CD8-positive, alpha-beta memory T cell (primary cell): ENCODE data around the gene IVD. TPM values are rescaled to one million over a fixed set of nuclear protein-coding genes. Genes with fewer than 3 reads are reported as not detected.

ENCODE experiments used
- CTCF ChIA-PET: fragments of 350-600 bp; sonication (Branson Sonifier 250); formaldehyde crosslinking; loops from one replicate; lab custom pipeline; 2021; ENCODE audit warnings: antibody characterized with exemption; lab: Charles Lee
- POLR2A ChIA-PET: fragments of 350-600 bp; sonication (Branson Sonifier 250); formaldehyde crosslinking; loops from one replicate; lab custom pipeline; 2021; ENCODE audit warnings: antibody characterized with exemption; lab: Charles Lee
- DNase-seq, 5 donors: peaks; one replicate each; pipeline versions ENCODE4 v3.0.0 to v3.0.0-alpha.2; 2020 to 2022; ENCODE audit warnings: mixed read lengths in 1 of 5
- H3K27ac ChIP-seq: one replicate; pipeline ENCODE4 v1.7.0; 2013; ENCODE audit warnings: low read depth, mild to moderate bottlenecking, low read length, moderate library complexity
- H3K27me3 ChIP-seq: 2 replicates; pipeline ENCODE4 v1.7.0; 2013; ENCODE audit warnings: low read length, mild to moderate bottlenecking; ENCODE audit not compliant: insufficient read depth, poor library complexity, severe bottlenecking
- H3K36me3 ChIP-seq: 2 replicates; pipeline ENCODE4 v1.7.0; 2013; ENCODE audit warnings: mild to moderate bottlenecking, low read length, moderate library complexity; ENCODE audit not compliant: insufficient read depth
- H3K4me1 ChIP-seq: 2 replicates; pipeline ENCODE4 v1.7.0; 2013; ENCODE audit warnings: mild to moderate bottlenecking, low read length, moderate library complexity; ENCODE audit not compliant: insufficient read depth
- H3K4me3 ChIP-seq: 2 replicates; pipeline ENCODE4 v1.7.0; 2013; ENCODE audit warnings: mild to moderate bottlenecking, low read length
- H3K9me3 ChIP-seq: 2 replicates; pipeline ENCODE4 v1.7.0; 2013; ENCODE audit warnings: mild to moderate bottlenecking, low read length
- H3K27ac Mint-ChIP-seq, 8 donors: one replicate each; pipeline ENCODE4 v1.8.0; 2020 to 2021; ENCODE audit warnings: mixed read lengths in 8 of 8, mild to moderate bottlenecking in 6 of 8, inconsistent platforms in 3 of 8, moderate library complexity in 3 of 8
- H3K27me3 Mint-ChIP-seq, 2 donors: one replicate each; pipeline ENCODE4 v1.8.0; 2020 to 2021; ENCODE audit warnings: mixed read lengths in 2 of 2, mild to moderate bottlenecking in 1 of 2, moderate library complexity in 1 of 2
- H3K36me3 Mint-ChIP-seq, 3 donors: one replicate each; pipeline ENCODE4 v1.8.0; 2020 to 2021; ENCODE audit warnings: mixed read lengths in 3 of 3, inconsistent platforms in 1 of 3, mild to moderate bottlenecking in 1 of 3
- H3K4me1 Mint-ChIP-seq, 3 donors: one replicate each; pipeline ENCODE4 v1.8.0; 2020 to 2021; ENCODE audit warnings: mixed read lengths in 3 of 3, inconsistent platforms in 1 of 3, mild to moderate bottlenecking in 1 of 3
- H3K4me3 Mint-ChIP-seq, 7 donors: one replicate each; pipeline ENCODE4 v1.8.0; 2020 to 2021; ENCODE audit warnings: mixed read lengths in 7 of 7, mild to moderate bottlenecking in 6 of 7, moderate library complexity in 4 of 7, inconsistent platforms in 2 of 7
- H3K9me3 Mint-ChIP-seq, 5 donors: one replicate each; pipeline ENCODE4 v1.8.0; 2020 to 2022; ENCODE audit warnings: mixed read lengths in 5 of 5, mild to moderate bottlenecking in 3 of 5, moderate library complexity in 2 of 5, inconsistent platforms in 1 of 5
- polyA plus RNA-seq: library from polyadenylated mRNA; unstranded; fragments of 300-500 nt; fragmentation: Illumina TruSeq; gene quantifications from one replicate; pipeline ENCODE4 v1.2.3, GENCODE V29; 2021
- total RNA-seq, 2 experiments: library from RNA; stranded (reverse); gene quantifications; one replicate each; pipeline ENCODE4 v1.2.3, GENCODE V29; 2021

Gene IVD
- total and polyA plus RNA-seq, 3 experiments from 2014 or later: 56.0 to 80.1 (median 68.5) TPM

DNA sequence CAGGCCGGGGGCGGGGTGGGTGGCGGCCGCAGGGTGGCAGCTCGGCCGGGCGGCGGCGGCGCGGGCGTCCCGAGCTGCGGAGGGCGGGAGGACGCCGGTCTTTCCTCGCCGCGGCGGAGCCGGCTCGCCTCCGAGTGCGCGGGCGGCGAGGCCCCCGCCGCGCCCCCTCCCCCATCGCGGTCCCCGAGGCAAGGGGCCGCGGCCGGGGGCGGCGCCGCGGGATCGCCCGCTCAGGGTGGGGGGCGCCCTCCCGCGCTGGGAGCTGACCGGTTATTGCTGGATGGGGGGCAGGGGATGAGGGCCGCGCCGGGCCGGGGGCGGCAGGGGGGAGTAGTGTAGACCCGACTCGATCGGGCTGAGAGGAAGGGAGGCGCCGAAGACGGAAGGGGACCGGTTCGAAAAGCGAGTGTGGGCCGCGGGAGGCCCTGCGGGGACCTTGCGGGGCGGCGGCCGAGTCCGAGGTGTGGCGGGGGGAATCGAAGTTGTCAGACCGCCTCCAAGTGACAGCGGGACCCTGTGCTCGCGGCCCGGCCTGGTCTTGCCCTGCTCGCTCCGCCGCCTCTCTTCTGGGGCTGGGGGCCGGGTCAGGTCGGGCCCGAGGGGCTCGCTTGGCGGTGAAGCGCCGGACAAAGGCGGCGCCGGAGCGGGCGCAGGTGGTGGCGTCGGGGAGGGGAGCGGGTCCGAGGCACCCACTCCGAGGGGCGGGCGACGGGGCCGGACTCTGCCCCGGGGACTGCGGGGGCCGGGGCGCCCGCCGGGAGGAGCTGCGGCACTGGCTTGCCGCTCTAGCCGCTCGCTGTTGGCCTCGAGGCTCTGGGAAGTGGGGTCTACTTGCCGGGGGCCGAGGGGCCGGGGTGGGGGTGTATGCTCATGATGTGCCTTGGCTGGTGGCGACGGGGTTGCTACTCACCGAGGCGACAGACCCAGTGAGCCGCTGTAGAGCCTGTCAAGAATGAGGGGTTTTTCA lies 36.3 kb downstream of the IVD start:
- Histone ChIP-seq H3K27ac (peak overlapping the region; percentile 38), H3K9me3 (no peaks in the 10 kb centered on the region), H3K4me1 (peaks cover 61% of the 10 kb centered on the region), H3K4me3 (peak overlapping the region; percentile 35), H3K27me3 (peaks cover 2% of the 10 kb centered on the region), H3K36me3 (no peaks in the 10 kb centered on the region)
- H3K36me3 Mint-ChIP-seq: peaks cover 0 to 9% (median 0%) of the 10 kb centered on the region in 3 donors
- CTCF ChIA-PET: interaction anchor here (0.8 to 2.3 kb wide), 15 partner anchors 9 to 134 kb away, joined by 3 to 16 read pairs (median 3); partner anchors contain the start of genes IVD and PLCB2
- H3K27ac Mint-ChIP-seq: peak overlapping the region in 7 of 8 donors; percentile 65 to 92 (median 89)
- POLR2A ChIA-PET: interaction anchor here (0.7 to 5.2 kb wide), 4 partner anchors 11 to 117 kb away, joined by 3 to 41 read pairs (median 4); partner anchors contain the start of gene CHST14
- peaks cover 51 to 72% (median 57%) of the 10 kb centered on the region in 3 donors for H3K4me1 Mint-ChIP-seq
- H3K27me3 Mint-ChIP-seq: peaks cover 11 to 15% of the 10 kb centered on the region in 2 donors
- H3K4me3 Mint-ChIP-seq: peak overlapping the region; percentile 89 to 96 (median 93)
- DNase-seq: peak in 2 of 5 donors; percentile 28 to 57
- peaks cover 0 to 3% (median 0%) of the 10 kb centered on the region in 5 donors for H3K9me3 Mint-ChIP-seq

DNA sequence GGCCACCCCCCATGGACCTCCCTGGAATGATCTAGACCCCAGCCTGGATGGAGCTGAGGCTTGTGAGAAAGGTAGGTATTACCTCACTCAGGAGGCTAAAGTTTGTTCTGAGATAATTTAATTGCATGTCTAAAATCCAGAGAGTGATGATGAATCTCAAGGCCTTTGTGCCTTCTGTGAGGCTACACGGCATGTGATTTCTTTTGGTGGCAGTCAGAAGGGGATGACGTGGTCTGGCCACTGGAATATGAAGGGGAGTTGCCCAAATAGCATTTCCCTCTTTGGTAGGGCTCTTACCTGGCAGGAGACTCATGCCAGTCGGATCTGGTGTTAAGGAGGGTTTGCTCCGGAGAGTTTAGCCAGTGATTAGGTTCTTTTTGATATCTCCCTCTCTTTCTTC lies 37.7 kb downstream of the IVD start:
- Histone ChIP-seq H3K27me3 (no peaks in the 10 kb centered on the region), H3K27ac (no peak overlapping the region), H3K4me1 (peaks cover 54% of the 10 kb centered on the region), H3K4me3 (peak overlapping the region; percentile 35), H3K36me3 (no peaks in the 10 kb centered on the region), H3K9me3 (no peaks in the 10 kb centered on the region)
- Mint-ChIP-seq H3K9me3 (peaks cover 0 to 3% (median 0%) of the 10 kb centered on the region in 5 donors), H3K27ac (peak overlapping the region in 7 of 8 donors; percentile 7 to 90 (median 79)), H3K36me3 (peaks cover 0 to 13% (median 0%) of the 10 kb centered on the region in 3 donors), H3K4me3 (peak overlapping the region; percentile 89 to 96 (median 93)), H3K4me1 (peaks cover 53 to 68% (median 54%) of the 10 kb centered on the region in 3 donors), H3K27me3 (peaks cover 6% of the 10 kb centered on the region in 2 donors)
- CTCF ChIA-PET: interaction anchor here (1.2 to 1.7 kb wide), 4 partner anchors 8 to 136 kb away, joined by 3 to 8 read pairs (median 4); partner anchors contain the start of gene PLCB2
- DNase-seq: no peak
- POLR2A ChIA-PET: interaction anchor here (1.1 to 5.2 kb wide), 2 partner anchors 9 to 27 kb away, joined by 5 to 41 read pairs; partner anchors contain the start of gene CHST14

DNA sequence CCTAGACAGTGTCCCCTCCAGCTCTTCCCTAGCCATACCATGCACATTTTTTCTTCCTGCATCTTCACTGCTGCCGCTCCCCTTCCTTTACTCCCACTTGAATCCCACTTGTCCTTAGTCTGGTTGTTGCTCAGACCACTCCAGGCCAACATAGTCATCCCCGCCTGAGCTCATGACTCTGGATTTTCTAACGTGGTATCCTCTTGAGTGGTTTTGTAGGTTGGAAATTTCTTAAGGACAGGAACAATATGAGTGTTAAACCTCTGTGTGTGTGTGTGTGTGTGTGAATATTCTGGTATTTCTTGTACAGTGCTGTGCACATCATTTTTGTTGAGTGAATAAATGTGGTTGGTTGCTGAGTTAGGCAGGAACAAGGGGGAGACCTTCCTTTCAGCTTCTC lies 38.3 kb downstream of the IVD start:
- Histone ChIP-seq H3K27me3 (no peaks in the 10 kb centered on the region), H3K9me3 (no peaks in the 10 kb centered on the region), H3K27ac (no peak overlapping the region), H3K36me3 (no peaks in the 10 kb centered on the region), H3K4me1 (peaks cover 58% of the 10 kb centered on the region), H3K4me3 (no peak overlapping the region)
- Mint-ChIP-seq H3K9me3 (peaks cover 0 to 3% (median 0%) of the 10 kb centered on the region in 5 donors), H3K36me3 (peaks cover 0 to 14% (median 0%) of the 10 kb centered on the region in 3 donors), H3K27ac (peak overlapping the region in 7 of 8 donors; percentile 7 to 90 (median 58)), H3K4me1 (peaks cover 52 to 65% (median 55%) of the 10 kb centered on the region in 3 donors), H3K27me3 (peaks cover 0 to 6% of the 10 kb centered on the region in 2 donors), H3K4me3 (peak overlapping the region; percentile 89 to 96 (median 93))
- POLR2A ChIA-PET: interaction anchor here (1.1 to 5.2 kb wide), 2 partner anchors 9 to 27 kb away, joined by 5 to 41 read pairs; partner anchors contain the start of gene CHST14
- no peak for DNase-seq
- CTCF ChIA-PET: interaction anchor here (0.6 to 1.7 kb wide), 2 partner anchors 8 to 22 kb away, joined by 3 to 6 read pairs; no protein-coding TSS in a partner anchor

DNA sequence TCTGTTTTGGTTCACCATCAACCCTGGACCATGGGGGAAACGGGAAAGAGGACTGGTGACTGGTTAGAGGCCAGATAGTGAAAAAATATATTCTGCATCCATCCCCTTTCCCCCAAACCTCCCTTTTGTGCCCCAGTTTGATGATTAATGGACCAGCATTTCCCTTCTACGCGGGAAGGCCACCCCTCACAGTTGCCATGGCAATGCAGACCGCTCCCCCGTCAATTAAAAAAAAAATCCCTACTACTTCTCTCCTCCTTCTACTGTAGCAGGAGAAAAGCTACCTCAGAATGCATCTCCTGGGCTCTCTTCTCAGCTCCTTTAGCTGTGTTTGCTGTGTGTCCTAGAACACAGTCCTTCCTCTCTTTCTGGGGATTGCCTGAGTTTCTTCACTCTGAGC lies 39.1 kb downstream of the IVD start:
- DNase-seq: no peak
- H3K4me1 Mint-ChIP-seq: peaks cover 56 to 68% (median 60%) of the 10 kb centered on the region in 3 donors
- peak overlapping the region in 4 of 7 donors; percentile 4 to 55 (median 28) for H3K4me3 Mint-ChIP-seq
- H3K4me3 ChIP-seq: no peak overlapping the region
- no peaks in the 10 kb centered on the region for H3K36me3 ChIP-seq
- no peaks in the 10 kb centered on the region for H3K27me3 ChIP-seq
- H3K9me3 Mint-ChIP-seq: peaks cover 0 to 3% (median 0%) of the 10 kb centered on the region in 5 donors
- H3K27me3 Mint-ChIP-seq: peaks cover 0 to 3% of the 10 kb centered on the region in 2 donors
- peak overlapping the region in 4 of 8 donors; percentile 10 to 82 (median 34) for H3K27ac Mint-ChIP-seq
- CTCF ChIA-PET: no interaction called here
- no peak overlapping the region for H3K27ac ChIP-seq
- POLR2A ChIA-PET: interaction anchor here (0.6 kb wide), 1 partner anchor 449 kb away, joined by 3 read pairs; no protein-coding TSS in a partner anchor
- peaks cover 0 to 17% (median 0%) of the 10 kb centered on the region in 3 donors for H3K36me3 Mint-ChIP-seq
- H3K9me3 ChIP-seq: no peaks in the 10 kb centered on the region
- peaks cover 63% of the 10 kb centered on the region for H3K4me1 ChIP-seq

DNA sequence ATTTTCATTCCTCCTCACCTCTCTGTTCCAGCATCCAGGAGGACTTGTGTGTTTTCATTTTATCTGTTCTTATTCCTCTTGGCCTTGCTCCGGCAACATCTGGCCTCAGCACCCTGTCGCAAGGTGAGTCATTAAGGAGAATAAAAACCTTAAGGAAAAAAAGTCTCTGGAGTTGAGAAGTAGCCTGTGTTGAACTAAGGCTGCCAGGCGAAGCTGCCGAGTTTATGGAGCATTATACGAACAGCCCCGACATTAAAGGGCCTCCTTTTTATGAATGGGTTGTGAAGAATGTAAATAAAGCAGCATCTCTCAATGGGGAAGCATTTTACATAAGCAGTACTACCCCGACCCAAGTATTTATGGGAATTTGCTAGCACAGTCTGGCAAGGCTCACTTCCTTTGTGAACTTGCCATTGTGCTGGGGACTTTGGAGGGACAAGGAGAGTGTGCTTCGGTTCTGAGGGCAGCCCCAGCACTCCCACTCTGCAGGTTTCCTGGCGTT lies 39.9 kb downstream of the IVD start:
- H3K4me1 Mint-ChIP-seq: peaks cover 59 to 70% (median 61%) of the 10 kb centered on the region in 3 donors
- Histone ChIP-seq H3K4me1 (peaks cover 62% of the 10 kb centered on the region), H3K36me3 (no peaks in the 10 kb centered on the region), H3K9me3 (no peaks in the 10 kb centered on the region), H3K27ac (no peak overlapping the region), H3K27me3 (no peaks in the 10 kb centered on the region), H3K4me3 (no peak overlapping the region)
- ChIA-PET POLR2A (interaction anchor here (0.5 kb wide), 1 partner anchor 35 kb away, joined by 3 read pairs; no protein-coding TSS in a partner anchor), CTCF (no interaction called here)
- DNase-seq: no peak
- H3K36me3 Mint-ChIP-seq: peaks cover 0 to 15% (median 0%) of the 10 kb centered on the region in 3 donors
- peak overlapping the region in 3 of 8 donors; percentile 10 to 47 (median 14) for H3K27ac Mint-ChIP-seq
- peak overlapping the region in 2 of 7 donors; percentile 23 to 32 for H3K4me3 Mint-ChIP-seq
- H3K9me3 Mint-ChIP-seq: no peaks in the 10 kb centered on the region
- no peaks in the 10 kb centered on the region for H3K27me3 Mint-ChIP-seq

DNA sequence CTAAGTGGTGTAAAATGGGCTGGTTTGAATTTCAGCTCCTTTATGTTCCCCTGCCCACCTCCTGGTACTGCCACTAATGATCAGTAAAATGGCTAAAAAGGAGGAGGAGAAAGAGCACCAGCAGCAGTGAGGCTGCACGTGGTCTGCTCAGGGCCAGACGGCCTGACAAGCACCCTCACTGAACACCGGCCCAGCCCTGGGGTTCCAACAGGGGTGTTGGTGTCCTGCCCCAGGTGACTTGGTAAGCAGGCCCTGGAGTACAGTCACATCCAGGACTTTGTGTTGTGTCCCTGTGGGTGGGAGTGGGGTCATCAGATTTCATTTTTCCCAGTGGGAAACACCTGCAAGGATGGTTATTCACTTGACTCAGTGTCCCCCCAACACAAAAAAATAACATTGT lies 40.5 kb downstream of the IVD start:
- Histone ChIP-seq H3K9me3 (no peaks in the 10 kb centered on the region), H3K36me3 (no peaks in the 10 kb centered on the region), H3K27ac (no peak overlapping the region), H3K4me1 (peaks cover 68% of the 10 kb centered on the region), H3K27me3 (no peaks in the 10 kb centered on the region), H3K4me3 (no peak overlapping the region)
- Mint-ChIP-seq H3K4me3 (no peak overlapping the region), H3K9me3 (no peaks in the 10 kb centered on the region), H3K27ac (peak overlapping the region in 1 of 8 donors; percentile 10), H3K27me3 (no peaks in the 10 kb centered on the region), H3K36me3 (peaks cover 0 to 15% (median 0%) of the 10 kb centered on the region in 3 donors), H3K4me1 (peaks cover 63 to 77% (median 67%) of the 10 kb centered on the region in 3 donors)
- ChIA-PET POLR2A (interaction anchor here (0.5 kb wide), 1 partner anchor 34 kb away, joined by 3 read pairs; no protein-coding TSS in a partner anchor), CTCF (no interaction called here)
- DNase-seq: no peak

DNA sequence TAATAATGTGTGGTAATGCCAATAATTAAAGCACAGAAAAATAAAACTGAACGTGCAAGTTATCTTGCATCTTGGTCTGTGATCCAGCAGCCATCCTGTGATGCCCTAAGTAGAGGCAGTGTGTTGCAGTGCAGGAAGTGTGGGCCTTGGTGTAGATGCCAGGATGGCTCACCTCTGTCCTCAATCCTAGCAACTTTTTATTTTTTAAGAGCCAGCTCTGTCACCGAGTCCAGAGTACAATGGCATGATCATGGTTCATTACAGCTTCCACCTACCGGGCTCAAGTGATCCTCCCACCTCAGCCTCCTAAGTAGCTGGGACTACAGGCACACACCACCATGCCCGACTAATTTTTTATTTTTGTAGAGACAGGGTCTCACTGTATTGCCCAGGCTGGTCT lies 42.8 kb downstream of the IVD start:
- no peak for DNase-seq
- no peak overlapping the region for H3K4me3 ChIP-seq
- H3K4me1 Mint-ChIP-seq: peaks cover 74 to 87% (median 77%) of the 10 kb centered on the region in 3 donors
- H3K4me1 ChIP-seq: peaks cover 79% of the 10 kb centered on the region
- H3K27ac ChIP-seq: no peak overlapping the region
- no peaks in the 10 kb centered on the region for H3K27me3 Mint-ChIP-seq
- no peaks in the 10 kb centered on the region for H3K9me3 ChIP-seq
- peak overlapping the region in 2 of 8 donors; percentile 34 to 36 for H3K27ac Mint-ChIP-seq
- CTCF ChIA-PET: no interaction called here
- H3K9me3 Mint-ChIP-seq: no peaks in the 10 kb centered on the region
- peaks cover 0 to 10% (median 0%) of the 10 kb centered on the region in 3 donors for H3K36me3 Mint-ChIP-seq
- no peak overlapping the region for H3K4me3 Mint-ChIP-seq
- H3K36me3 ChIP-seq: no peaks in the 10 kb centered on the region
- POLR2A ChIA-PET: interaction anchor here (0.7 kb wide), 1 partner anchor 90 kb away, joined by 3 read pairs; no protein-coding TSS in a partner anchor
- H3K27me3 ChIP-seq: no peaks in the 10 kb centered on the region
